ENCODE measurements around the gene PRDM11. TPM values are rescaled to one million over a fixed set of nuclear protein-coding genes. Genes with fewer than 3 reads are reported as not detected.

The PRDM11 gene
- total and polyA plus RNA-seq, 2 of the 4 experiments (the other 2 are of a cell fraction), result 2.2 to 2.7 TPM

DNA sequence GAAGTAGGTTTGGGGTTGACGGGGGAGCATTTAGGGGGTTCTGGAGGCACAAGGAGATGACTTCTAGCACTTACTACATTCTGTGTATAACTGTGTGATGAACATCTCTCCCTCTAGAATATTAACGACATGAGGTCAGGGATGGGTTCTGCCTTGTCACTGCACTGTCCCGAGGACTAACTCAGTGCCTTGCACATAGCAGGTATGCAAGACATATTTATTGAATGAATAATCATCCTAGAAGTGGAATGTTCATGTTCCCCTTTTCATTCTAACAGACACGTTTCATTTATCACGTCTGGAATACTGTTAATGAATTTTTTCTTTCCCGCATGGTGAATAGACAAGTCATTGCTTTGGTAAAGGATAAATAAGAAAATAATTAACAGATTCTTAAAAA lies 127.1 kb downstream of the PRDM11 start:
- H3K9ac ChIP-seq (ENCODE audit: low read depth, low read length), result no peak overlapping the region
- H3K36me3 ChIP-seq (ENCODE audit: control insufficient read depth, insufficient read depth, low read length), result no peaks in the 10 kb centered on the region
- CTCF ChIA-PET, result no interaction called here
- no peak overlapping the region for H3K14ac ChIP-seq (replicated peaks; ENCODE audit: low read depth, low read length)
- no peaks in the 10 kb centered on the region for H3K4me1 ChIP-seq (ENCODE audit: control insufficient read depth, insufficient read depth, low read length)
- in situ Hi-C loops (cut with MboI; ENCODE audit: low sequenced_read_pairs), result no loop called here
- no peak overlapping the region for H2AK5ac ChIP-seq (ENCODE audit: low read depth, low read length)
- no peak overlapping the region for H2AK9ac ChIP-seq (replicated peaks; ENCODE audit: low read depth, low read length, poor library complexity)
- BruUV-seq (replicated peaks), result no TSS peak
- H3K79me1 ChIP-seq (ENCODE audit: low read depth in 1 of 2, low read length in 2 of 2), result no peaks in the 10 kb centered on the region
- H2BK5ac ChIP-seq (ENCODE audit: low read depth, low read length, poor library complexity, severe bottlenecking), result no peak overlapping the region
- H2BK20ac ChIP-seq (ENCODE audit: low read depth, low read length), result no peak overlapping the region
- WGBS, 2 experiments (ENCODE audit: extremely low coverage in 2 of 2, insufficient read length in 1 of 2), result no CpG with 5 or more reads among the region's 6 CpGs
- no peaks in the 10 kb centered on the region for H4K20me1 ChIP-seq (ENCODE audit: insufficient read depth, low read length)
- no peaks in the 10 kb centered on the region for H3K9me3 ChIP-seq (ENCODE audit: control insufficient read depth, insufficient read depth, low read length)
- no peak overlapping the region for H2AFZ ChIP-seq (replicated peaks; ENCODE audit: low read length, poor library complexity)
- H4K5ac ChIP-seq (ENCODE audit: low read depth, low read length), result no peak overlapping the region
- dilution Hi-C loops (cut with HindIII; ENCODE audit: low sequenced_read_pairs, unreplicated experiment), result no loop called here
- ATAC-seq (ENCODE audit: low read depth) (no peak), DNase-seq (no peak)
- H3K23ac ChIP-seq (ENCODE audit: low read depth, low read length), result no peak overlapping the region
- intact Hi-C loops (cut with micrococcal nuclease), result no loop called here
- no peak overlapping the region for H3K4ac ChIP-seq (ENCODE audit: low read depth, low read length)
- H3K9me1 ChIP-seq (ENCODE audit: insufficient read depth, low read length), result no peaks in the 10 kb centered on the region
- no peak overlapping the region for H3K56ac ChIP-seq (ENCODE audit: extremely low read depth, insufficient read depth, low read length)
- H3K4me3 ChIP-seq (ENCODE audit: insufficient read depth, low read depth, low read length), result no peak overlapping the region
- peaks cover 11% of the 10 kb centered on the region for H3K27me3 ChIP-seq (ENCODE audit: control insufficient read depth, insufficient read depth, low read length)
- no peak overlapping the region for H4K91ac ChIP-seq (ENCODE audit: insufficient read depth, low read depth, low read length)
- H2BK120ac ChIP-seq (ENCODE audit: low read depth, low read length), result no peak overlapping the region
- POLR2A ChIA-PET (ENCODE audit: unreplicated experiment), result no interaction called here
- H2BK15ac ChIP-seq (ENCODE audit: low read depth, low read length), result no peak overlapping the region
- no peak overlapping the region for H3K27ac ChIP-seq (ENCODE audit: insufficient read depth, low read length)
- H4K8ac ChIP-seq (ENCODE audit: low read depth in 2 of 2, low read length in 2 of 2), result no peak overlapping the region
- H3K4me2 ChIP-seq (ENCODE audit: low read depth, low read length), result no peak overlapping the region
- no peak overlapping the region for H3K18ac ChIP-seq (ENCODE audit: low read depth, low read length)
- TF ChIP-seq BHLHE40 (IDR thresholded peaks at IDR 0.05; ENCODE audit: low read depth, low read length) (no peak), SMC3 (IDR thresholded peaks at IDR 0.05; ENCODE audit: low read depth, low read length) (no peak), FOS (IDR thresholded peaks at IDR 0.05; ENCODE audit: low read depth, low read length) (no peak)
